Immature natural killer cell (primary cell): ENCODE measurements around the gene HADHB. TPM values are rescaled to one million over a fixed set of nuclear protein-coding genes. Genes with fewer than 3 reads are reported as not detected.
"Not testable (repeated sequence)": the region's sequence is repeated elsewhere in the genome, so short reads cannot be mapped to it uniquely, and the experiment has no call there.

Experiments
- DNase-seq, 3 donors: peaks; one replicate each; pipeline ENCODE4 v3.0.0; 2022; ENCODE audit warnings: mixed read lengths in 1 of 3
- H3K27ac Mint-ChIP-seq, 6 donors: one replicate each; pipeline ENCODE4 v1.8.0; 2020; ENCODE audit warnings: mixed read lengths in 6 of 6, mild to moderate bottlenecking in 5 of 6, inconsistent platforms in 4 of 6, moderate library complexity in 3 of 6
- H3K27me3 Mint-ChIP-seq, 3 donors: one replicate each; pipeline ENCODE4 v1.8.0; 2020 to 2021; ENCODE audit warnings: low read depth in 3 of 3, mild to moderate bottlenecking in 3 of 3, mixed read lengths in 3 of 3, moderate library complexity in 3 of 3, inconsistent platforms in 1 of 3
- H3K36me3 Mint-ChIP-seq, 3 donors: one replicate each; pipeline ENCODE4 v1.8.0; 2020; ENCODE audit warnings: mixed read lengths in 3 of 3, inconsistent platforms in 2 of 3, mild to moderate bottlenecking in 2 of 3
- H3K4me1 Mint-ChIP-seq, 2 donors: one replicate each; pipeline ENCODE4 v1.8.0; 2020; ENCODE audit warnings: inconsistent platforms in 2 of 2, mild to moderate bottlenecking in 2 of 2, mixed read lengths in 2 of 2, moderate library complexity in 1 of 2
- H3K4me3 Mint-ChIP-seq, 5 donors: one replicate each; pipeline ENCODE4 v1.8.0; 2020; ENCODE audit warnings: mild to moderate bottlenecking in 5 of 5, mixed read lengths in 5 of 5, inconsistent platforms in 3 of 5, moderate library complexity in 3 of 5
- H3K9me3 Mint-ChIP-seq, 6 donors: one replicate each; pipeline ENCODE4 v1.8.0; 2020; ENCODE audit warnings: mild to moderate bottlenecking in 6 of 6, mixed read lengths in 6 of 6, inconsistent platforms in 4 of 6, moderate library complexity in 3 of 6
- polyA plus RNA-seq, 3 donors: library from polyadenylated mRNA; unstranded; fragments of 300-500 nt; fragmentation: Illumina TruSeq; gene quantifications; one replicate each; pipeline ENCODE4 v1.2.3, GENCODE V29; 2021

Gene HADHB
- polyA plus RNA-seq, 3 donors from 2014 or later, result 72.3 to 96.8 (median 74.9) TPM

DNA sequence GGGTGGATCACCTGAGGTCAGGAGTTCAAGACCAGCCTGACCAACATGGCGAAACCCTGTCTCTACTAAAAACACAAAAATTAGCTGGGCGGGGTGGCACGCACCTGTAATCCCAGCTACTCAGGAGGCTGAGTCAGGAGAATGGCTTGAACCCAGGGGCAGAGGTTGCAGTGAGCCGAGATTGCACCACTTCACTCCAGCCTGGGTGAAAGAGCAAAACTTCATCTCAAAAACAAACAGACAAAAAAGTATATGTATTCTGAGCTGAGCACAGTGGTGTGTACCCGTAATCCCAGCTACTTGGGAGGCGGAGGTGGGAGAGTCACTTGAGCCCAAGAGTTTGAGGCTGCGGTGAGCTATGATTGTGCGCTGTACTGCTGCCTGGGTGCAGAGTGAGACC, 86.6 kb downstream of the HADHB start:
- not testable (repeated sequence) for H3K36me3 Mint-ChIP-seq, DNase-seq, H3K27ac Mint-ChIP-seq, H3K4me1 Mint-ChIP-seq, H3K4me3 Mint-ChIP-seq, H3K9me3 Mint-ChIP-seq, H3K27me3 Mint-ChIP-seq

DNA sequence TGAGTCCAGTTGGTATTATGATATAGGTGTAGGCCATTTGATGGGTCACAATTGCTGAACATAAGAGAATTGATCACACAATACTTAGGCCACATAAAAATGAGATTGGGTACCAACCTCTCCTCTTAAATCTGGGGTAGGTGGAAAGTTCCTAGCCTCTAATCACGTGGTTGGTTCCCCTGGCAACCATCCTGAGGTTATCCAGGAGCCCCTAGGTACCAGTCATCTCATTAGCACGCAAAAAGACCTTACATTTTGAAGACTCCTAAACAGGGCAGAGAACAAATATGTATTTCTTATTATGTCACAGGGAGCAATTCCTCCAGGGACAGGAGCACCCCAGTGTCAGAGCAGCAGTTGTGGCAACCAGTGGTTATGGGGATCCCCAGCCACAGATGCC, 88.6 kb downstream of the HADHB start:
- peaks cover 0 to 6% (median 1%) of the 10 kb centered on the region in 3 donors for H3K27me3 Mint-ChIP-seq
- H3K36me3 Mint-ChIP-seq, result no peaks in the 10 kb centered on the region
- H3K4me1 Mint-ChIP-seq, result peaks cover 8 to 9% of the 10 kb centered on the region in 2 donors
- no peaks in the 10 kb centered on the region for H3K9me3 Mint-ChIP-seq
- no peak overlapping the region for H3K4me3 Mint-ChIP-seq
- no peak for DNase-seq
- no peak overlapping the region for H3K27ac Mint-ChIP-seq

DNA sequence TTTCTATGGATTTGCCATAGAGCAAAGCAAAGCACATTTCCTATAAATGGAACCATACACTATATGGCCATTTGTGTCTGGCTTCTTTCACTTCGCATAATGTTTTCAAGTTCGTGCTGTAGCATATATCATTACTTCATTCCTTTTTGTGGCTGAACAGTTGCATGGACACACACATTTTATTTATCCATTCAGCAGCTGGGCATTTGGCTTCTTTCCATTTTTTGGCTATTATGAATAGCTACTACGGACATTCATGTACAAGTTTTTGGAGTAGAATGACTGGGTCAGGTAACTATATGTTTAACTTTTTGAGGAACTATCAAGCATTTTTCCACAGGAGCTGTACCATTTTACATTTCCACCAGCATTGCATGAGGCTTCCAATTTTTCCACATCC, 90.5 kb downstream of the HADHB start:
- H3K4me1 Mint-ChIP-seq, result peaks cover 2 to 3% of the 10 kb centered on the region in 2 donors
- no peak for DNase-seq
- H3K27ac Mint-ChIP-seq, result no peak overlapping the region
- H3K9me3 Mint-ChIP-seq, result no peaks in the 10 kb centered on the region
- peaks cover 0 to 8% (median 3%) of the 10 kb centered on the region in 3 donors for H3K36me3 Mint-ChIP-seq
- H3K4me3 Mint-ChIP-seq, result no peak overlapping the region
- H3K27me3 Mint-ChIP-seq, result peaks cover 0 to 1% (median 0%) of the 10 kb centered on the region in 3 donors

DNA sequence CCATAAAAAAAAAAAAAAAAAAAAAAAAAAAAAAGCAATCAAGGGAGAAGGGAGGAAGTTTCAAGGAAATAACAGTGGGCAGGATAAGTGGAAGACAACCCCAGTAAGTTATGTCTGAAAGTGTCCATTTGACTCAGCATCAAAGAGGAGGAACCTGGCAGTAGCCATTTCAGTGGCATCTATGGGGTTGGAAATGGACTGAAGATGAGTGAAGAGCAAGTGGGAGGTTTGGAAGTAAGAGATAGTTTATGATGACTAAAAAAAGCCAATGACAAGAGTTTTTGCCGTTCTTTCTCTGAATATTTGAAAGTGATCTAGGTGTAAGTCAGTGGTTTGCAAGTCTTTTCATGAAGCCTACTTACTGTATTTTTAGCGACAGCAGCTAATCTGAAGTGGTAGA, 92.0 kb downstream of the HADHB start:
- no peak for DNase-seq
- Mint-ChIP-seq H3K27me3 (peaks cover 0 to 1% (median 0%) of the 10 kb centered on the region in 3 donors), H3K9me3 (no peaks in the 10 kb centered on the region), H3K4me3 (no peak overlapping the region), H3K36me3 (peaks cover 0 to 8% (median 3%) of the 10 kb centered on the region in 3 donors), H3K27ac (no peak overlapping the region), H3K4me1 (no peaks in the 10 kb centered on the region)

DNA sequence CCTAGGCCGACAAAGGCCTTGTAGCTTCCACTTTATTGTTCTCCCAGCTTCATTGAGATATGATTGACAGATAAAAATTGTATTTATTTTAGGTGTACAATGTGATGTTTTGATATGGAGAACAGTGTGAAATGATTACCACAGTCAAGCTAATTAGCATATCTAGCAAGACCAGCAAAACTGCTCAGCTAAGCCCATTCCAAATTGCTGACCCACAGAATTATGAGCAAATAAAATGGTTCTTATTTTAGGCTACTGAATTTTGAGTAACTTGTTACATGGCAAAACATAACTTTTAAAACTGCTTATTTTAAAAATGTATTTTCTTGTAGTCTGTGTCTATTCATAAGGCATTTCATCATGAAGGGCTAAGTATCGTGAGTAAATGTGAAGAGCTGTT, 92.6 kb downstream of the HADHB start:
- Mint-ChIP-seq H3K36me3 (peaks cover 0 to 8% (median 3%) of the 10 kb centered on the region in 3 donors), H3K27me3 (peaks cover 0 to 1% (median 0%) of the 10 kb centered on the region in 3 donors), H3K9me3 (no peaks in the 10 kb centered on the region), H3K27ac (no peak overlapping the region), H3K4me1 (no peaks in the 10 kb centered on the region), H3K4me3 (no peak overlapping the region)
- DNase-seq, result no peak

Other genes starting within 250 kb of the HADHB start
- 10 to 100 TPM; 69.9 to 85.2 (median 80.5) TPM for gene RAB10, start 210.9 kb upstream of the HADHB start, polyA plus RNA-seq
- 1 to 10 TPM in 2 of 3 donors, under 1 TPM in 1; 0.50 to 3.5 (median 1.4) TPM for gene GAREM2, start 71.9 kb upstream of the HADHB start, polyA plus RNA-seq
- gene HADHA, start 307 bp upstream of the HADHB start, polyA plus RNA-seq, result 100 to 1,000 TPM in 2 of 3 donors, 10 to 100 TPM in 1; 94.4 to 132 (median 118) TPM
- gene SELENOI, start 101.2 kb downstream of the HADHB start, polyA plus RNA-seq, result 1 to 10 TPM; 3.3 to 7.2 (median 5.6) TPM
- under 1 TPM in 1 of 3 donors, not detected in 2; 0.39 TPM for gene ADGRF3, start 101.8 kb downstream of the HADHB start, polyA plus RNA-seq
- not detected for gene DRC1, start 157.0 kb downstream of the HADHB start, polyA plus RNA-seq
- gene OTOF, start 233.2 kb downstream of the HADHB start, polyA plus RNA-seq, result 1 to 10 TPM in 1 of 3 donors, under 1 TPM in 1, not detected in 1; 0.34 to 1.3 TPM